Neural cell (in vitro differentiated cells): ENCODE results near the gene MAB21L4. TPM values are rescaled to one million over a fixed set of nuclear protein-coding genes. Genes with fewer than 3 reads are reported as not detected.

Source experiments
- H2AFZ ChIP-seq: fragments of 200-600, 300-800 bp; sonication (generic), shearing (Covaris generic); 2 replicates; pipeline ENCODE4 v1.6.0; 2014; ENCODE audit warnings: low read depth, mild to moderate bottlenecking, antibody characterized with exemption, low read length, moderate library complexity
- H3F3A ChIP-seq: fragments of 200-600 bp; shearing (Covaris generic); 2 replicates; pipeline ENCODE4 v1.6.1; 2016; ENCODE audit warnings: mild to moderate bottlenecking, moderate library complexity, mixed read lengths, antibody characterized with exemption, low read length; ENCODE audit not compliant: insufficient read depth, poor library complexity, severe bottlenecking
- H3K27ac ChIP-seq: fragments of 200-600, 300-800 bp; sonication (generic), shearing (Covaris generic); 2 replicates; pipeline ENCODE4 v1.5.1; 2014; ENCODE audit warnings: mild to moderate bottlenecking, low read length, moderate library complexity
- H3K27me3 ChIP-seq: fragments of 300-800, 200-600 bp; sonication (generic), shearing (Covaris generic); 2 replicates; pipeline ENCODE4 v1.6.0; 2014; ENCODE audit warnings: mild to moderate bottlenecking, low read depth, low read length, moderate library complexity; ENCODE audit not compliant: insufficient read depth
- H3K36me3 ChIP-seq: fragments of 300-800, 200-600 bp; sonication (generic), shearing (Covaris generic); 2 replicates; pipeline ENCODE4 v1.5.1; 2014; ENCODE audit warnings: mild to moderate bottlenecking, antibody characterized with exemption, low read length, moderate library complexity; ENCODE audit not compliant: insufficient read depth
- H3K4me2 ChIP-seq: fragments of 300-800, 200-600 bp; sonication (generic), shearing (Covaris generic); 2 replicates; pipeline ENCODE4 v1.6.0; 2014; ENCODE audit warnings: mild to moderate bottlenecking, low read length
- H3K4me3 ChIP-seq: fragments of 300-800, 200-600 bp; sonication (generic), shearing (Covaris generic); 2 replicates; pipeline ENCODE4 v1.5.1; 2014; ENCODE audit warnings: mild to moderate bottlenecking, low read length, moderate library complexity
- H3K79me2 ChIP-seq: fragments of 200-600 bp; shearing (Covaris generic); replicated peaks from 2 replicates; pipeline ENCODE4 v1.6.0; 2014; ENCODE audit warnings: mild to moderate bottlenecking, low read length, moderate library complexity; ENCODE audit not compliant: insufficient read depth
- H3K9ac ChIP-seq: fragments of 300-800, 200-600 bp; sonication (generic), shearing (Covaris generic); 2 replicates; pipeline ENCODE4 v1.6.1; 2016; ENCODE audit warnings: mild to moderate bottlenecking, low read length, mixed read lengths
- H3K9me2 ChIP-seq: fragments of 200-600 bp; shearing (Covaris generic); 2 replicates; pipeline ENCODE4 v1.6.1; 2016; ENCODE audit warnings: mild to moderate bottlenecking, low read length, mixed read lengths; ENCODE audit not compliant: insufficient read depth
- H3K9me3 ChIP-seq: fragments of 200-600, 300-800 bp; sonication (generic), shearing (Covaris generic); 2 replicates; pipeline ENCODE4 v1.6.1; 2016; ENCODE audit warnings: mild to moderate bottlenecking, mixed run types, low read length, moderate library complexity, mixed read lengths
- H4K20me1 ChIP-seq: fragments of 200-600 bp; shearing (Covaris generic); 2 replicates; pipeline ENCODE4 v1.6.1; 2016; ENCODE audit warnings: mild to moderate bottlenecking, mixed run types; ENCODE audit not compliant: insufficient read depth
- EP300 ChIP-seq: fragments of 450-650 bp; conservative IDR thresholded peaks from 2 replicates; pipeline ENCODE4 v1.6.1; 2014; ENCODE audit warnings: antibody characterized with exemption, mild to moderate bottlenecking, moderate library complexity; ENCODE audit not compliant: poor library complexity, severe bottlenecking
- EZH2 ChIP-seq: fragments of 200-600, 300-800 bp; shearing (Covaris generic), sonication (generic); IDR thresholded peaks from 2 replicates; pipeline ENCODE4 v1.6.1; 2014; ENCODE audit warnings: antibody characterized with exemption, low read length, borderline replicate concordance, mild to moderate bottlenecking; ENCODE audit not compliant: insufficient read depth, poor library complexity, severe bottlenecking
- MXI1 ChIP-seq: fragments of 450-650 bp; conservative IDR thresholded peaks from 2 replicates; pipeline ENCODE4 v1.6.1; 2014; ENCODE audit warnings: antibody characterized with exemption, mild to moderate bottlenecking; ENCODE audit not compliant: poor library complexity, severe bottlenecking
- POLR2AphosphoS5 ChIP-seq: IDR thresholded peaks from 2 replicates; pipeline ENCODE4 v1.6.1; 2012
- RAD21 ChIP-seq: fragments of 450-650 bp; conservative IDR thresholded peaks from 2 replicates; pipeline ENCODE4 v1.6.1; 2014; ENCODE audit warnings: antibody characterized with exemption, mild to moderate bottlenecking, moderate library complexity
- SMC3 ChIP-seq: fragments of 450-650 bp; conservative IDR thresholded peaks from 2 replicates; pipeline ENCODE4 v1.6.1; 2014; ENCODE audit warnings: antibody characterized with exemption, mild to moderate bottlenecking, moderate library complexity; ENCODE audit not compliant: poor library complexity
- TAF1 ChIP-seq: IDR thresholded peaks from 2 replicates; pipeline ENCODE4 v1.6.1; 2012; ENCODE audit warnings: low read depth
- polyA plus RNA-seq: library from polyadenylated mRNA; depleted of rRNA; stranded (reverse); fragments of >200 nt; gene quantifications from 2 replicates; pipeline ENCODE4 v1.2.3, GENCODE V29; 2014
- TF ChIP-seq, protein P1 (sequence below): IDR thresholded peaks from 2 replicates; pipeline ENCODE4 v1.6.1; 2012; ENCODE audit warnings: borderline replicate concordance
- TF ChIP-seq, protein P2 (sequence below): fragments of 450-650 bp; IDR thresholded peaks from 2 replicates; pipeline ENCODE4 v1.5.1; 2014; ENCODE audit warnings: antibody characterized with exemption, mild to moderate bottlenecking, moderate library complexity; ENCODE audit not compliant: poor library complexity, severe bottlenecking

Gene MAB21L4
- polyA plus RNA-seq, 1 donor from 2014 or later, result not detected

DNA sequence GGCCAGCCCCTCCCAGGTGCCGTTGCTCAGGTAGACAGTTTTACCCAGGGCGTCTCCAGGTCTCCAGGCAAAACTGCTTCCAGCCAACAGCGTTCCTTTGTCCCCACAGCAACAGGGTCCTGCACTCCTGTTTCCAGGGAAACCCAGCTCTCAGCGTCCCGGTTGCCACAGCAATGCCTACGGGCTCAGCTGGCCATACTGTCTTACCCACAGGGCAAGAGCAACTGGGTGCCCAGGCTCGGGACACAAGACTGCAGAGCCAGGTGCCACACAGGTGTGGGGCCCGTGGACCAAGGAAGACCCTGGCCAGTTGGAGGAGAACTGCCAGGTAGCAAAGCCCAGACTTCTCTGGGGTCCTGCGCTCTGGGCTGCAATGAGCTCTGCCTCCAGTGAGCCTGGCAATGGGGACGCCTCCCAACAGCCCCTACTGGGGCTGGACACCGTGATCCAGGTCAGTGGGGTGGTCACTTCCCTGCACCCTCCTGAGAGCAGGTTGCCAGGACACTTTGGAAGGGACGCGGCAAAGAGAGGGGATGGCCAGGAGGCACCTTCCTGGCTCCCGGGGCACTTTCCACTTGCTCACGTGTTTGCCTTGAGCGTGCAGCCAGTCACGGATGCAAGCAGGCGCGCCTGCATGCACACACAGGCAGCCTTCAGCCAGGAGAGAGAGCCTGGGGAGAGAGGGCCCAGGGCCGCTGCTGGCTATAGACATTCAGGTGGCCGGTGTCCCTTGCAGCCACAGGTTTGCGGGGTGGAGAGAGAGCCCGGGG is 10.4 kb upstream of the MAB21L4 start, which contains the start of gene CROCC2:
Gene CROCC2 (plus strand): TSS at position 196 of the 770 bp plus-strand sequence. CDS start 178 bp downstream, at position 374.
- Histone ChIP-seq H4K20me1 (no peaks in the 10 kb centered on the region), H3K9ac (peak within 1 kb of the TSS; percentile 20), H3K27me3 (no peaks in the 10 kb centered on the region), H3K79me2 (no peaks in the 10 kb centered on the region), H3K36me3 (no peaks in the 10 kb centered on the region), H3F3A (no peaks in the 10 kb centered on the region), H3K4me3 (no peak within 1 kb of the TSS), H3K9me2 (no peaks in the 10 kb centered on the region), H3K4me2 (no peak within 1 kb of the TSS), H3K27ac (no peak within 1 kb of the TSS), H2AFZ (no peak within 1 kb of the TSS), H3K9me3 (no peaks in the 10 kb centered on the region)
- TF ChIP-seq POLR2AphosphoS5 (no peak), EP300 (peak; percentile 43)
- TF ChIP-seq, protein P1, sequence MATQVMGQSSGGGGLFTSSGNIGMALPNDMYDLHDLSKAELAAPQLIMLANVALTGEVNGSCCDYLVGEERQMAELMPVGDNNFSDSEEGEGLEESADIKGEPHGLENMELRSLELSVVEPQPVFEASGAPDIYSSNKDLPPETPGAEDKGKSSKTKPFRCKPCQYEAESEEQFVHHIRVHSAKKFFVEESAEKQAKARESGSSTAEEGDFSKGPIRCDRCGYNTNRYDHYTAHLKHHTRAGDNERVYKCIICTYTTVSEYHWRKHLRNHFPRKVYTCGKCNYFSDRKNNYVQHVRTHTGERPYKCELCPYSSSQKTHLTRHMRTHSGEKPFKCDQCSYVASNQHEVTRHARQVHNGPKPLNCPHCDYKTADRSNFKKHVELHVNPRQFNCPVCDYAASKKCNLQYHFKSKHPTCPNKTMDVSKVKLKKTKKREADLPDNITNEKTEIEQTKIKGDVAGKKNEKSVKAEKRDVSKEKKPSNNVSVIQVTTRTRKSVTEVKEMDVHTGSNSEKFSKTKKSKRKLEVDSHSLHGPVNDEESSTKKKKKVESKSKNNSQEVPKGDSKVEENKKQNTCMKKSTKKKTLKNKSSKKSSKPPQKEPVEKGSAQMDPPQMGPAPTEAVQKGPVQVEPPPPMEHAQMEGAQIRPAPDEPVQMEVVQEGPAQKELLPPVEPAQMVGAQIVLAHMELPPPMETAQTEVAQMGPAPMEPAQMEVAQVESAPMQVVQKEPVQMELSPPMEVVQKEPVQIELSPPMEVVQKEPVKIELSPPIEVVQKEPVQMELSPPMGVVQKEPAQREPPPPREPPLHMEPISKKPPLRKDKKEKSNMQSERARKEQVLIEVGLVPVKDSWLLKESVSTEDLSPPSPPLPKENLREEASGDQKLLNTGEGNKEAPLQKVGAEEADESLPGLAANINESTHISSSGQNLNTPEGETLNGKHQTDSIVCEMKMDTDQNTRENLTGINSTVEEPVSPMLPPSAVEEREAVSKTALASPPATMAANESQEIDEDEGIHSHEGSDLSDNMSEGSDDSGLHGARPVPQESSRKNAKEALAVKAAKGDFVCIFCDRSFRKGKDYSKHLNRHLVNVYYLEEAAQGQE, result peak; percentile 19

DNA sequence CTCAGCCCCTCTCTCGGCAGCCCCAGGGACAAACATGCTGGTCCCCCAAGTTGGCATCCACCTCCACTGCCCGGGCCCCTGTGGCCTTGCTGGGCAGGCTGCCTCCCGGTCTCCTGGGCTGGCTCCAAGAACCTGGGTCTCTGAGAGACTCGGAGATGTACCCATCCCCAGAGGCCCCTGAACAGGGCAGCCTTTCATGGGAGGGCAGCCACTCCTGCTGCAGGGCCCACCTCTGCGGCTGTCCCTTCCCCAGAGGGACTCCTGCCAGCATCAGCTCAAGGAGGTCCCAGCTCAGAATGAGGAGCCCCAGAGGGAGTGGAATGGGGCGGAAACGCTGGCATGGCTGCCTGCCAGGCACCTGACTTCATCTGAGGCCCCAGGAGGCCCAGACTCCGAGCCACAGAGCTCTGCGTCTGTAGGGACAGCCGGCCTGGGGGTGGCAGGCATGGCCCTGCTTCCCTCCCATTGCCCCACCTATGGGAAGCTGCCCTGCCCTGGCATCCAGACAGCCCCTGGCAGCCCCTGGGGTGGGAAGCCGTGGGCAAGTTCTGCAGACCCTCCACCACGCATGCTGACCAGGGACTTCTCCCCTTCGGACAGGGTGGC is 9.3 kb upstream of the MAB21L4 start:
- Histone ChIP-seq H3K9ac (no peak overlapping the region), H3K4me2 (no peak overlapping the region), H4K20me1 (no peaks in the 10 kb centered on the region), H3K4me3 (no peak overlapping the region), H3F3A (no peaks in the 10 kb centered on the region), H3K9me2 (no peaks in the 10 kb centered on the region), H3K27me3 (no peaks in the 10 kb centered on the region), H3K36me3 (no peaks in the 10 kb centered on the region), H3K27ac (no peak overlapping the region), H3K9me3 (no peaks in the 10 kb centered on the region), H2AFZ (no peak overlapping the region), H3K79me2 (no peaks in the 10 kb centered on the region)
- TF ChIP-seq EP300, result no peak
- no peak for TF ChIP-seq POLR2AphosphoS5
- no peak for TF ChIP-seq SMC3
- no peak for TF ChIP-seq RAD21
- no peak for TF ChIP-seq MXI1
- TF ChIP-seq, protein P1, result no peak
- TF ChIP-seq, protein P2, sequence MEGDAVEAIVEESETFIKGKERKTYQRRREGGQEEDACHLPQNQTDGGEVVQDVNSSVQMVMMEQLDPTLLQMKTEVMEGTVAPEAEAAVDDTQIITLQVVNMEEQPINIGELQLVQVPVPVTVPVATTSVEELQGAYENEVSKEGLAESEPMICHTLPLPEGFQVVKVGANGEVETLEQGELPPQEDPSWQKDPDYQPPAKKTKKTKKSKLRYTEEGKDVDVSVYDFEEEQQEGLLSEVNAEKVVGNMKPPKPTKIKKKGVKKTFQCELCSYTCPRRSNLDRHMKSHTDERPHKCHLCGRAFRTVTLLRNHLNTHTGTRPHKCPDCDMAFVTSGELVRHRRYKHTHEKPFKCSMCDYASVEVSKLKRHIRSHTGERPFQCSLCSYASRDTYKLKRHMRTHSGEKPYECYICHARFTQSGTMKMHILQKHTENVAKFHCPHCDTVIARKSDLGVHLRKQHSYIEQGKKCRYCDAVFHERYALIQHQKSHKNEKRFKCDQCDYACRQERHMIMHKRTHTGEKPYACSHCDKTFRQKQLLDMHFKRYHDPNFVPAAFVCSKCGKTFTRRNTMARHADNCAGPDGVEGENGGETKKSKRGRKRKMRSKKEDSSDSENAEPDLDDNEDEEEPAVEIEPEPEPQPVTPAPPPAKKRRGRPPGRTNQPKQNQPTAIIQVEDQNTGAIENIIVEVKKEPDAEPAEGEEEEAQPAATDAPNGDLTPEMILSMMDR, result no peak
- no peak for TF ChIP-seq EZH2
- no peak for TF ChIP-seq TAF1
